Tibial artery (tissue), 4 donors: ENCODE measurements around the gene DYNC2H1.

Experiments used
- DNase-seq, 2 donors: peaks; one replicate each; pipeline ENCODE4 v3.0.0-alpha.2; 2019
- H3K27ac ChIP-seq, 2 donors: fragments of 200-600 bp; sonication (generic) in 1 of 2; 1 replicate in 1 of 2; 2 replicates in 1 of 2; pipeline ENCODE4 v1.5.1; 2018 to 2019; ENCODE audit warnings: mild to moderate bottlenecking in 1 of 2
- H3K27me3 ChIP-seq, 2 donors: fragments of 200-600 bp; sonication (generic) in 1 of 2; one replicate each; pipeline versions ENCODE4 v1.5.1 to v1.6.0; 2016 to 2019
- H3K36me3 ChIP-seq, 3 donors: fragments of 200-600 bp; sonication (generic) in 2 of 3; one replicate each; pipeline ENCODE4 v1.5.1; 2016 to 2019; ENCODE audit warnings: mild to moderate bottlenecking in 2 of 3
- H3K4me1 ChIP-seq, 4 donors: fragments of 200-600 bp; sonication (generic) in 2 of 4; 1 replicate in 3 of 4; 2 replicates in 1 of 4; pipeline ENCODE4 v1.5.1; 2016 to 2019
- H3K4me3 ChIP-seq, 2 donors: fragments of 200-600 bp; sonication (generic) in 1 of 2; 1 replicate in 1 of 2; 2 replicates in 1 of 2; pipeline ENCODE4 v1.5.1; 2018 to 2019; ENCODE audit warnings: mild to moderate bottlenecking in 2 of 2
- H3K9me3 ChIP-seq, 3 donors: fragments of 200-600 bp; sonication (generic) in 1 of 3; one replicate each; pipeline ENCODE4 v1.5.1; 2016 to 2019
- intact Hi-C: fragments of 100-400 bp; cut with DNase I; formaldehyde crosslinking; loops from one replicate; pipeline ENCODE4 v1.15.0; 2023; ENCODE audit warnings: low total_unique reads
- TF ChIP-seq, protein P1 (sequence below), 2 experiments: fragments of 200-600 bp in 1 of 2; fragments of 450-650 bp in 1 of 2; IDR thresholded peaks; one replicate each; pipeline ENCODE4 v1.5.1; 2017 to 2019; ENCODE audit warnings: antibody characterized with exemption in 2 of 2, mild to moderate bottlenecking in 1 of 2, moderate library complexity in 1 of 2

The DYNC2H1 gene

GRCh38 chr11:103332409-103332808 is 223.2 kb downstream of the DYNC2H1 start:
- no peak for DNase-seq
- Histone ChIP-seq H3K27ac (no peak overlapping the region), H3K9me3 (no peaks in the 10 kb centered on the region), H3K27me3 (no peaks in the 10 kb centered on the region), H3K36me3 (peaks cover 0 to 12% (median 3%) of the 10 kb centered on the region in 3 donors), H3K4me1 (no peaks in the 10 kb centered on the region), H3K4me3 (no peak overlapping the region)
- TF ChIP-seq, protein P1, sequence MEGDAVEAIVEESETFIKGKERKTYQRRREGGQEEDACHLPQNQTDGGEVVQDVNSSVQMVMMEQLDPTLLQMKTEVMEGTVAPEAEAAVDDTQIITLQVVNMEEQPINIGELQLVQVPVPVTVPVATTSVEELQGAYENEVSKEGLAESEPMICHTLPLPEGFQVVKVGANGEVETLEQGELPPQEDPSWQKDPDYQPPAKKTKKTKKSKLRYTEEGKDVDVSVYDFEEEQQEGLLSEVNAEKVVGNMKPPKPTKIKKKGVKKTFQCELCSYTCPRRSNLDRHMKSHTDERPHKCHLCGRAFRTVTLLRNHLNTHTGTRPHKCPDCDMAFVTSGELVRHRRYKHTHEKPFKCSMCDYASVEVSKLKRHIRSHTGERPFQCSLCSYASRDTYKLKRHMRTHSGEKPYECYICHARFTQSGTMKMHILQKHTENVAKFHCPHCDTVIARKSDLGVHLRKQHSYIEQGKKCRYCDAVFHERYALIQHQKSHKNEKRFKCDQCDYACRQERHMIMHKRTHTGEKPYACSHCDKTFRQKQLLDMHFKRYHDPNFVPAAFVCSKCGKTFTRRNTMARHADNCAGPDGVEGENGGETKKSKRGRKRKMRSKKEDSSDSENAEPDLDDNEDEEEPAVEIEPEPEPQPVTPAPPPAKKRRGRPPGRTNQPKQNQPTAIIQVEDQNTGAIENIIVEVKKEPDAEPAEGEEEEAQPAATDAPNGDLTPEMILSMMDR (IDR thresholded peaks at IDR 0.05), result no peak
- intact Hi-C loops, result no loop called here

GRCh38 chr11:103338621-103339484 is 229.6 kb downstream of the DYNC2H1 start:
- TF ChIP-seq, protein P1 (IDR thresholded peaks at IDR 0.05), result no peak
- intact Hi-C loops, result no loop called here
- H3K36me3 ChIP-seq, result peaks cover 0 to 12% (median 0%) of the 10 kb centered on the region in 3 donors
- H3K27me3 ChIP-seq, result no peaks in the 10 kb centered on the region
- H3K27ac ChIP-seq, result no peak overlapping the region
- DNase-seq, result no peak
- no peaks in the 10 kb centered on the region for H3K4me1 ChIP-seq
- H3K4me3 ChIP-seq, result no peak overlapping the region
- no peaks in the 10 kb centered on the region for H3K9me3 ChIP-seq

DNA sequence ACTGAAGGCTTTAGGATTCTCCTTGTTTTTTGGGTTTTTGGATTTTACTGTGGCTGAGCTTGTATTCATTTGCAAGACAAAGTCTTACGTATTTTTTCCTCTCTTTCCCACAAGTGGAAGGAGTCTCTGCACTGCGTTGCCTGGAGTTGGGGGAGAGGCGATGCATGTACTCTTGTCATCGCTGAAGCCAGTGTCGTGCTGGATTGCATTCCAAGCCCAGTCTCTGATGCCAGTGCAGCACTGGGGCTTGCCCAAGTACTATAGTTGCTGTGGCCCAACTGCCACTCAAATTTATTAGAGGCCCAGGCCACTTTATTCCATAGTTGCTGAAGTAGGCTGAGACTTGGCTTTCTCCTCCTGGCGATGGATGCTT is 230.2 kb downstream of the DYNC2H1 start:
- Histone ChIP-seq H3K27ac (no peak overlapping the region), H3K36me3 (peaks cover 0 to 12% (median 0%) of the 10 kb centered on the region in 3 donors), H3K4me1 (no peaks in the 10 kb centered on the region), H3K4me3 (no peak overlapping the region), H3K9me3 (no peaks in the 10 kb centered on the region), H3K27me3 (no peaks in the 10 kb centered on the region)
- DNase-seq, result no peak
- intact Hi-C loops, result no loop called here
- TF ChIP-seq, protein P1 (IDR thresholded peaks at IDR 0.05), result no peak

GRCh38 chr11:103340956-103341355 is 231.7 kb downstream of the DYNC2H1 start:
- intact Hi-C loops, result no loop called here
- TF ChIP-seq, protein P1 (IDR thresholded peaks at IDR 0.05), result no peak
- H3K27me3 ChIP-seq, result no peaks in the 10 kb centered on the region
- no peaks in the 10 kb centered on the region for H3K9me3 ChIP-seq
- H3K36me3 ChIP-seq, result peaks cover 0 to 12% (median 0%) of the 10 kb centered on the region in 3 donors
- H3K4me3 ChIP-seq, result no peak overlapping the region
- H3K27ac ChIP-seq, result no peak overlapping the region
- no peaks in the 10 kb centered on the region for H3K4me1 ChIP-seq
- no peak for DNase-seq

GRCh38 chr11:103344886-103345285 is 235.7 kb downstream of the DYNC2H1 start:
- Histone ChIP-seq H3K36me3 (peaks cover 0 to 2% (median 0%) of the 10 kb centered on the region in 3 donors), H3K4me1 (no peaks in the 10 kb centered on the region), H3K4me3 (no peak overlapping the region), H3K9me3 (no peaks in the 10 kb centered on the region), H3K27me3 (no peaks in the 10 kb centered on the region), H3K27ac (no peak overlapping the region)
- TF ChIP-seq, protein P1 (IDR thresholded peaks at IDR 0.05), result no peak
- intact Hi-C loops, result no loop called here
- DNase-seq, result no peak
